ENCODE results near the gene C1QTNF12.

DNA sequence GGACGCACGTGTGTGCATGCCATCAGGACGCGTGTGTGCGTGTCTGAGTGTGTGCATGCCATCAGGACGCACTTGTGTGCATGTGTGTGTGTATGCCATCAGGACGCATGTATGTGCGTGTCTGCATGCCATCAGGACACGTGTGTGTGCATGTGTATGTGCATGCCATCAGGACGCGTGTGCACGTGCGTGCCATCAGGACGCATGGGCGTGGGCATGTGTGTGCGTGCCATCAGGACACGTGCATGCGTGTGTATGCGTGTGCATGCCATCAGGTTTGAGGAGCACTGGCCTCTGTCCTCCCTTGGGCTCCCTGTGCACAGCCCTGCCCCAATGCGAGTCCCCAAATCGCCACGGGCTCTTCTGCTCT, 12.6 kb upstream of the C1QTNF12 start:
- no peak for TF ChIP-seq TEAD4 (IDR thresholded peaks at IDR 0.05)
- TF ChIP-seq TAF1 (IDR thresholded peaks at IDR 0.05; ENCODE audit: low read depth): no peak
- no peak for TF ChIP-seq EGR1 (IDR thresholded peaks at IDR 0.05)
- no peak for TF ChIP-seq RAD21 (IDR thresholded peaks at IDR 0.05; ENCODE audit: low read depth)
- no peak for TF ChIP-seq EP300 (IDR thresholded peaks at IDR 0.05; ENCODE audit: borderline replicate concordance)
